ENCODE measurements around the gene LRRC36. TPM values are rescaled to one million over a fixed set of nuclear protein-coding genes. Genes with fewer than 3 reads are reported as not detected.
A peak's percentile ranks its signal among the peaks of the same experiment; 100 is the strongest.

LRRC36 gene
- total RNA-seq, 6 experiments from 2014 or later = not detected

GRCh38 chr16:67283039-67283825, 43.4 kb upstream of the LRRC36 start:
- Mint-ChIP-seq H3K36me3 (ENCODE audit: low read depth) (peaks cover 13% of the 10 kb centered on the region), H3K9me3 (no peaks in the 10 kb centered on the region), H3K4me1 (ENCODE audit: low read depth) (peaks cover 17% of the 10 kb centered on the region), H3K27ac (no peak overlapping the region), H3K4me3 (no peak overlapping the region), H3K27me3 (ENCODE audit: insufficient read depth) (peaks cover 8% of the 10 kb centered on the region)
- peak; percentile 43 for TF ChIP-seq CTCF (IDR thresholded peaks at IDR 0.05)
- peak; percentile 8 for DNase-seq

- Mint-ChIP-seq H3K9me3 (no peaks in the 10 kb centered on the region), H3K27me3 (ENCODE audit: insufficient read depth) (peaks cover 8% of the 10 kb centered on the region), H3K4me1 (ENCODE audit: low read depth) (peaks cover 12% of the 10 kb centered on the region), H3K4me3 (no peak overlapping the region), H3K27ac (no peak overlapping the region), H3K36me3 (ENCODE audit: low read depth) (peaks cover 13% of the 10 kb centered on the region)
- DNase-seq = no peak
- no peak for TF ChIP-seq CTCF (IDR thresholded peaks at IDR 0.05)
Measured at GRCh38 chr16:67283826-67284555, 42.6 kb upstream of the LRRC36 start.

- no peak for DNase-seq
- peak; percentile 38; the same call in 1 of the 2 replicates for TF ChIP-seq CTCF (IDR thresholded peaks at IDR 0.05)
Measured at GRCh38 chr16:67284699-67285646, 41.6 kb upstream of the LRRC36 start.

DNA sequence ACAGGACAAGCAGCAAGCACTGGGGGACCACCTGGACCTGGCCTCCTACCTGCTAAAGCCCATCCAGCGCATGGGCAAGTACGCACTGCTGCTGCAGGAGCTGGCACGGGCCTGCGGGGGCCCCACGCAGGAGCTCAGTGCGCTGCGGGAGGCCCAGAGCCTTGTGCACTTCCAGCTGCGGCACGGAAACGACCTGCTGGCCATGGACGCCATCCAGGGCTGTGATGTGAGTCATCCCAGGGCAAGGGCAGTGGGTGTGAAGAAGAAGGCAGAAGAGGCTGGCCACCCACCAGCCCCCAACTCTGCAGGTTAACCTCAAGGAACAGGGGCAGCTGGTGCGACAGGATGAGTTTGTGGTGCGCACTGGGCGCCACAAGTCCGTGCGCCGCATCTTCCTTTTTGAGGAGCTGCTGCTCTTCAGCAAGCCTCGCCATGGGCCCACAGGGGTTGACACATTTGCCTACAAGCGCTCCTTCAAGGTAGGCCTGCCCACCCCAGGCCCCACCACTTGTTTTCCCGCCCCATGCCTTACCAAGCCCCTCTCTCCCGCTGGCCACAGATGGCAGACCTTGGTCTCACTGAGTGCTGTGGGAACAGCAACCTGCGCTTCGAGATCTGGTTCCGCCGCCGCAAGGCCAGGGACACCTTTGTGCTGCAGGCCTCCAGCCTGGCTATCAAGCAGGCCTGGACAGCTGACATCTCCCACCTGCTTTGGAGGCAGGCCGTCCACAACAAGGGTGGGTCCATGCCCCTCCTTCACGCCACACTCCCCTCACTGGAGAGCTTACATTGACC, 40.0 kb upstream of the LRRC36 start:
- Mint-ChIP-seq H3K9me3 (no peaks in the 10 kb centered on the region), H3K27me3 (ENCODE audit: insufficient read depth) (peaks cover 8% of the 10 kb centered on the region), H3K36me3 (ENCODE audit: low read depth) (peaks cover 13% of the 10 kb centered on the region), H3K27ac (no peak overlapping the region), H3K4me1 (ENCODE audit: low read depth) (peaks cover 20% of the 10 kb centered on the region), H3K4me3 (no peak overlapping the region)
- DNase-seq = no peak
- no peak for TF ChIP-seq CTCF (IDR thresholded peaks at IDR 0.05)

More at GRCh38 chr16:67284699-67285646, 41.6 kb upstream of the LRRC36 start:
- no peaks in the 10 kb centered on the region for H3K9me3 Mint-ChIP-seq
- H3K4me3 Mint-ChIP-seq = no peak overlapping the region
- no peak overlapping the region for H3K27ac Mint-ChIP-seq
- peaks cover 8% of the 10 kb centered on the region for H3K27me3 Mint-ChIP-seq (ENCODE audit: insufficient read depth)
- peaks cover 13% of the 10 kb centered on the region for H3K36me3 Mint-ChIP-seq (ENCODE audit: low read depth)
- H3K4me1 Mint-ChIP-seq (ENCODE audit: low read depth) = peaks cover 12% of the 10 kb centered on the region
